ENCODE results near the gene BACE2. TPM values are rescaled to one million over a fixed set of nuclear protein-coding genes. Genes with fewer than 3 reads are reported as not detected.

The BACE2 gene
- total and polyA plus RNA-seq, 2 donors (not counting 1 experiment from before 2014, with no cell fraction given) = 18.4 to 40.8 TPM

- ChIA-PET CTCF (interaction anchor here (1.5 kb wide), 1 partner anchor 7 kb away, joined by 3 read pairs; no protein-coding TSS in a partner anchor), POLR2A (no interaction called here)
- Histone ChIP-seq H2AFZ (ENCODE audit: insufficient read depth, low read depth, low read length, poor library complexity, severe bottlenecking) (no peak overlapping the region), H3K9me3 (ENCODE audit: control extremely low read depth in 1 of 3, control insufficient read depth in 2 of 3, insufficient read depth in 1 of 3, low read length in 2 of 3) (peaks cover 6 to 11% (median 6%) of the 10 kb centered on the region in 3 donors), H3K9ac (ENCODE audit: low read length) (no peak overlapping the region), H3K79me2 (ENCODE audit: control insufficient read depth, insufficient read depth, low read length) (no peaks in the 10 kb centered on the region), H3K4me3 (ENCODE audit: control extremely low read depth in 1 of 5, extremely low read depth in 1 of 5, insufficient read depth in 1 of 5, low read depth in 2 of 5, low read length in 4 of 5) (no peak overlapping the region), H3K27ac (ENCODE audit: low read length in 2 of 2) (no peak overlapping the region), H3K27me3 (replicated peaks in 1 of 4; ENCODE audit: control extremely low read depth in 1 of 4, control insufficient read depth in 3 of 4, insufficient read depth in 4 of 4, low read length in 3 of 4) (peaks cover 0 to 3% (median 1%) of the 10 kb centered on the region in 4 experiments), H3K36me3 (replicated peaks in 1 of 2; ENCODE audit: control extremely low read depth in 1 of 2, control insufficient read depth in 1 of 2, extremely low read depth in 1 of 2, insufficient read depth in 2 of 2, low read length in 1 of 2) (no peaks in the 10 kb centered on the region), H4K20me1 (ENCODE audit: control insufficient read depth, insufficient read depth, low read length, poor library complexity, severe bottlenecking) (no peaks in the 10 kb centered on the region), H3K4me2 (replicated peaks; ENCODE audit: low read depth, low read length, poor library complexity, severe bottlenecking) (no peak overlapping the region), H3K4me1 (ENCODE audit: control insufficient read depth in 2 of 2, insufficient read depth in 2 of 2, low read length in 2 of 2) (no peaks in the 10 kb centered on the region)
- H3K9me3 Mint-ChIP-seq (ENCODE audit: insufficient read depth) = no peaks in the 10 kb centered on the region
- no peak for DNase-seq
- ATAC-seq (ENCODE audit: low read depth) = no peak
- intact Hi-C loops (cut with micrococcal nuclease) = no loop called here
- no peak for TF ChIP-seq EZH2 (IDR thresholded peaks at IDR 0.05; ENCODE audit: borderline replicate concordance, insufficient read depth, low read depth, low read length, poor library complexity, severe bottlenecking)
- no peak for TF ChIP-seq CTCF (IDR thresholded peaks at IDR 0.05)
- H3K27me3 Mint-ChIP-seq = peaks cover 14% of the 10 kb centered on the region
- no peak overlapping the region for H3K27ac Mint-ChIP-seq
- WGBS (ENCODE audit: insufficient coverage) = 97% methylated on average over 40 of the region's 40 CpGs
- no peak overlapping the region for H3K4me3 Mint-ChIP-seq
- H3K4me1 Mint-ChIP-seq = no peaks in the 10 kb centered on the region
Measured at GRCh38 chr21:41304068-41304720, 136.2 kb downstream of the BACE2 start.

- H3K27ac ChIP-seq (ENCODE audit: low read length in 2 of 2) = no peak overlapping the region
- H3K4me3 Mint-ChIP-seq = no peak overlapping the region
- H3K4me1 ChIP-seq (ENCODE audit: control insufficient read depth in 2 of 2, insufficient read depth in 2 of 2, low read length in 2 of 2) = no peaks in the 10 kb centered on the region
- POLR2A ChIA-PET = no interaction called here
- no peaks in the 10 kb centered on the region for H3K9me3 Mint-ChIP-seq (ENCODE audit: insufficient read depth)
- H3K79me2 ChIP-seq (ENCODE audit: control insufficient read depth, insufficient read depth, low read length) = no peaks in the 10 kb centered on the region
- intact Hi-C loops (cut with micrococcal nuclease) = no loop called here
- no peak overlapping the region for H3K27ac Mint-ChIP-seq
- H3K27me3 ChIP-seq (replicated peaks in 1 of 4; ENCODE audit: control extremely low read depth in 1 of 4, control insufficient read depth in 3 of 4, insufficient read depth in 4 of 4, low read length in 3 of 4) = peaks cover 0 to 10% (median 3%) of the 10 kb centered on the region in 4 experiments
- H3K9ac ChIP-seq (ENCODE audit: low read length) = no peak overlapping the region
- H3K9me3 ChIP-seq (ENCODE audit: control extremely low read depth in 1 of 3, control insufficient read depth in 2 of 3, insufficient read depth in 1 of 3, low read length in 2 of 3) = peaks cover 1 to 11% (median 6%) of the 10 kb centered on the region in 3 donors
- H2AFZ ChIP-seq (ENCODE audit: insufficient read depth, low read depth, low read length, poor library complexity, severe bottlenecking) = no peak overlapping the region
- peaks cover 5% of the 10 kb centered on the region for H3K4me1 Mint-ChIP-seq
- DNase-seq (no peak), ATAC-seq (ENCODE audit: low read depth) (no peak)
- CTCF ChIA-PET = interaction anchor here (1.1 kb wide), 1 partner anchor 12 kb away, joined by 3 read pairs; no protein-coding TSS in a partner anchor
- no peaks in the 10 kb centered on the region for H3K36me3 ChIP-seq (replicated peaks in 1 of 2; ENCODE audit: control extremely low read depth in 1 of 2, control insufficient read depth in 1 of 2, extremely low read depth in 1 of 2, insufficient read depth in 2 of 2, low read length in 1 of 2)
- H4K20me1 ChIP-seq (ENCODE audit: control insufficient read depth, insufficient read depth, low read length, poor library complexity, severe bottlenecking) = no peaks in the 10 kb centered on the region
- no peak overlapping the region for H3K4me2 ChIP-seq (replicated peaks; ENCODE audit: low read depth, low read length, poor library complexity, severe bottlenecking)
- H3K27me3 Mint-ChIP-seq = peaks cover 26% of the 10 kb centered on the region
- TF ChIP-seq CTCF (IDR thresholded peaks at IDR 0.05) = no peak
- TF ChIP-seq EZH2 (IDR thresholded peaks at IDR 0.05; ENCODE audit: borderline replicate concordance, insufficient read depth, low read depth, low read length, poor library complexity, severe bottlenecking) = no peak
- H3K4me3 ChIP-seq (ENCODE audit: control extremely low read depth in 1 of 5, extremely low read depth in 1 of 5, insufficient read depth in 1 of 5, low read depth in 2 of 5, low read length in 4 of 5) = no peak overlapping the region
Measured at GRCh38 chr21:41307219-41307618, 139.3 kb downstream of the BACE2 start.
